ENCODE data around the gene SEC16B.

DNA sequence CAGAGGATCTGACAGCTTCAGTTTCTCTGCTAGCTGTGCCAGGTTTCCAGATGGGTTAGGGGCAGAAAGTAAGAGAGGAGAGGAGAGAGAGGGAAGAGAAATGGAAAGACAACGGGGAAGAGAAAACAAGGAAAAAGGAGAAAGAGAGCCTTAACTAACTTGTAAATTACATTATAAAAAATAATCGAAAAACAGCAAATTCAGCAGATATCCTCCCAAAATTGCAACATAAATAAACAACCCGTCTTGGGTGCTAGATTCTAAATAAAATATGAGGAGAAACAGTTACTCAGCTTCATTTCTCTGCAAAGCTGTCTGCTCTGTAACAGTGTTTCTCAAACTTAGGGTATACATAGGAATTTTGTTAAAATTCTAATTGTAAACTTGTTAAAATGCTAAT, 29.2 kb downstream of the SEC16B start:
- TF ChIP-seq CTCF (IDR thresholded peaks at IDR 0.05; ENCODE audit: low read depth, low read length, poor library complexity, severe bottlenecking), result no peak
- TF ChIP-seq EZH2phosphoT487 (IDR thresholded peaks at IDR 0.05; ENCODE audit: borderline replicate concordance, low read length), result no peak

Measured in DOHH2 (cell line).